HUES64 (cell line): ENCODE results near the gene SGIP1.

Source experiments
- H3K27ac ChIP-seq: 2 replicates; pipeline ENCODE4 v1.7.0; 2013; ENCODE audit warnings: low read depth, low read length, inconsistent platforms
- H3K27me3 ChIP-seq: 2 replicates; pipeline ENCODE4 v1.6.1; 2013; ENCODE audit warnings: mild to moderate bottlenecking, low read length; ENCODE audit not compliant: insufficient read depth
- H3K36me3 ChIP-seq: 2 replicates; pipeline ENCODE4 v1.6.1; 2013; ENCODE audit warnings: mild to moderate bottlenecking, low read length; ENCODE audit not compliant: insufficient read depth
- H3K4me1 ChIP-seq: 2 replicates; pipeline ENCODE4 v1.6.1; 2013; ENCODE audit warnings: mild to moderate bottlenecking, low read length, moderate library complexity; ENCODE audit not compliant: insufficient read depth
- H3K4me3 ChIP-seq: 2 replicates; pipeline ENCODE4 v1.5.1; 2013; ENCODE audit warnings: mild to moderate bottlenecking, low read length, moderate library complexity
- H3K9ac ChIP-seq: 2 replicates; pipeline ENCODE4 v1.6.1; 2013; ENCODE audit warnings: mild to moderate bottlenecking, low read depth, low read length
- H3K9me3 ChIP-seq: 2 replicates; pipeline ENCODE4 v1.6.1; 2013; ENCODE audit warnings: low read depth, low read length; ENCODE audit not compliant: insufficient read depth
- WGBS: fragments of 150-250, 120-280 bp; methylation state at CpG from one replicate; pipeline ENCODE4 v1.1.7; 2013; ENCODE audit warnings: missing lambda C conversion rate; 5-methylcytosine and 5-hydroxymethylcytosine counted together

The SGIP1 gene

GRCh38 chr1:66752000-66752592 is 218.1 kb downstream of the SGIP1 start, which contains the start of gene DYNLT5:
DYNLT5 (plus strand) TSS chr1:66752459; CDS start chr1:66754659, 2,200 bp downstream.
- H3K4me1 ChIP-seq, result peaks cover 5% of the 10 kb centered on the region; the same call in 1 of the 2 replicates
- H3K9me3 ChIP-seq, result no peaks in the 10 kb centered on the region
- peak within 1 kb of the TSS; percentile 60 for H3K9ac ChIP-seq
- H3K4me3 ChIP-seq, result peak within 1 kb of the TSS; percentile 64
- no peaks in the 10 kb centered on the region for H3K36me3 ChIP-seq
- 3% methylated on average over 35 of the region's 35 CpGs for WGBS
- H3K27me3 ChIP-seq, result peaks cover 31% of the 10 kb centered on the region
- H3K27ac ChIP-seq, result no peak within 1 kb of the TSS

- H3K4me1 ChIP-seq, result peaks cover 5% of the 10 kb centered on the region; the same call in 1 of the 2 replicates
- peak overlapping the region; percentile 60 for H3K9ac ChIP-seq
- H3K27me3 ChIP-seq, result peaks cover 31% of the 10 kb centered on the region
- H3K27ac ChIP-seq, result no peak overlapping the region
- H3K9me3 ChIP-seq, result no peaks in the 10 kb centered on the region
- H3K36me3 ChIP-seq, result no peaks in the 10 kb centered on the region
- H3K4me3 ChIP-seq, result peak overlapping the region; percentile 64
- 46% methylated on average over 17 of the region's 18 CpGs for WGBS
Measured at GRCh38 chr1:66752671-66753371, 218.9 kb downstream of the SGIP1 start.

GRCh38 chr1:66757722-66758240 is 223.8 kb downstream of the SGIP1 start:
- no peaks in the 10 kb centered on the region for H3K4me1 ChIP-seq
- H3K9me3 ChIP-seq, result no peaks in the 10 kb centered on the region
- no peak overlapping the region for H3K27ac ChIP-seq
- peaks cover 8% of the 10 kb centered on the region for H3K27me3 ChIP-seq
- no peaks in the 10 kb centered on the region for H3K36me3 ChIP-seq
- no peak overlapping the region for H3K9ac ChIP-seq
- WGBS, result 92% methylated on average over 6 of the region's 6 CpGs
- H3K4me3 ChIP-seq, result no peak overlapping the region

GRCh38 chr1:66758241-66758755 is 224.3 kb downstream of the SGIP1 start:
- Histone ChIP-seq H3K4me1 (no peaks in the 10 kb centered on the region), H3K27me3 (peaks cover 3% of the 10 kb centered on the region; the same call in 1 of the 2 replicates), H3K36me3 (no peaks in the 10 kb centered on the region), H3K9me3 (no peaks in the 10 kb centered on the region), H3K27ac (no peak overlapping the region), H3K4me3 (no peak overlapping the region), H3K9ac (no peak overlapping the region)
- WGBS, result 92% methylated on average over 1 of the region's 1 CpG

GRCh38 chr1:66760506-66760905 is 226.6 kb downstream of the SGIP1 start:
- Histone ChIP-seq H3K9me3 (no peaks in the 10 kb centered on the region), H3K27me3 (no peaks in the 10 kb centered on the region), H3K4me1 (no peaks in the 10 kb centered on the region), H3K4me3 (no peak overlapping the region), H3K9ac (no peak overlapping the region), H3K36me3 (no peaks in the 10 kb centered on the region), H3K27ac (no peak overlapping the region)
- WGBS, result 87% methylated on average over 1 of the region's 1 CpG

GRCh38 chr1:66761221-66761620 is 227.3 kb downstream of the SGIP1 start:
- H3K9ac ChIP-seq, result no peak overlapping the region

GRCh38 chr1:66764994-66765578 is 231.1 kb downstream of the SGIP1 start:
- no CpG with 5 or more reads among the region's 3 CpGs for WGBS

More at GRCh38 chr1:66761221-66761620, 227.3 kb downstream of the SGIP1 start:
- Histone ChIP-seq H3K27ac (no peak overlapping the region), H3K9me3 (no peaks in the 10 kb centered on the region), H3K4me1 (no peaks in the 10 kb centered on the region), H3K4me3 (no peak overlapping the region), H3K36me3 (no peaks in the 10 kb centered on the region), H3K27me3 (no peaks in the 10 kb centered on the region)
- 93% methylated on average over 2 of the region's 2 CpGs for WGBS

GRCh38 chr1:66767626-66768025 is 233.7 kb downstream of the SGIP1 start:
- Histone ChIP-seq H3K27me3 (no peaks in the 10 kb centered on the region), H3K36me3 (no peaks in the 10 kb centered on the region), H3K9me3 (no peaks in the 10 kb centered on the region), H3K4me3 (no peak overlapping the region), H3K4me1 (no peaks in the 10 kb centered on the region), H3K27ac (no peak overlapping the region), H3K9ac (no peak overlapping the region)

More at GRCh38 chr1:66764994-66765578, 231.1 kb downstream of the SGIP1 start:
- no peak overlapping the region for H3K9ac ChIP-seq
- H3K4me1 ChIP-seq, result no peaks in the 10 kb centered on the region
- H3K4me3 ChIP-seq, result no peak overlapping the region
- no peaks in the 10 kb centered on the region for H3K27me3 ChIP-seq
- H3K36me3 ChIP-seq, result no peaks in the 10 kb centered on the region
- no peak overlapping the region for H3K27ac ChIP-seq
- H3K9me3 ChIP-seq, result no peaks in the 10 kb centered on the region

GRCh38 chr1:66768965-66769364 is 235.0 kb downstream of the SGIP1 start:
- H3K4me1 ChIP-seq, result no peaks in the 10 kb centered on the region
- H3K9me3 ChIP-seq, result no peaks in the 10 kb centered on the region
- H3K27ac ChIP-seq, result no peak overlapping the region
- 83% methylated on average over 1 of the region's 1 CpG for WGBS
- no peak overlapping the region for H3K4me3 ChIP-seq
- H3K27me3 ChIP-seq, result no peaks in the 10 kb centered on the region
- H3K36me3 ChIP-seq, result no peaks in the 10 kb centered on the region
- H3K9ac ChIP-seq, result no peak overlapping the region

- Histone ChIP-seq H3K4me3 (no peak overlapping the region), H3K4me1 (no peaks in the 10 kb centered on the region), H3K36me3 (no peaks in the 10 kb centered on the region), H3K9ac (no peak overlapping the region), H3K9me3 (no peaks in the 10 kb centered on the region), H3K27ac (no peak overlapping the region), H3K27me3 (no peaks in the 10 kb centered on the region)
- WGBS, result 93% methylated on average over 4 of the region's 7 CpGs
Measured at GRCh38 chr1:66769512-66770229, 235.7 kb downstream of the SGIP1 start.
